ENCODE data around the gene ZFYVE28.

ZFYVE28 gene

DNA sequence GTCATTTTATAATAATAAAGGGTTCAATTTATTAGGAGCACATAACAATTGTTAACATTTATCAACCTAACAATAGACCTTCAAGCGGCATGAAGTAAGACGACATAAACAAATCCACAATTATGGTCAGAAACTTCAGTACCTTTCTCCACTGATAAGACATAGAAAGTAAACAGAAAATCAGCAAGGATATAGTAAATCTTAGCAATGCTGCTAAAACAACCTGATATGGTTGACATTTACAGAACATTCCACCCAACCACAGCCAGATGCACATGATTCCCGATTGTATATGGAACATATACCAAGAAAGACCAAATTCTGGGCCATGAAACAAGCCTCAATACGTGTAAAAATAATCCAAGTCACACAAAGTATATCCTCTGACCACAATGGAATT lies 71.3 kb downstream of the ZFYVE28 start:
- no peak for DNase-seq

DNA sequence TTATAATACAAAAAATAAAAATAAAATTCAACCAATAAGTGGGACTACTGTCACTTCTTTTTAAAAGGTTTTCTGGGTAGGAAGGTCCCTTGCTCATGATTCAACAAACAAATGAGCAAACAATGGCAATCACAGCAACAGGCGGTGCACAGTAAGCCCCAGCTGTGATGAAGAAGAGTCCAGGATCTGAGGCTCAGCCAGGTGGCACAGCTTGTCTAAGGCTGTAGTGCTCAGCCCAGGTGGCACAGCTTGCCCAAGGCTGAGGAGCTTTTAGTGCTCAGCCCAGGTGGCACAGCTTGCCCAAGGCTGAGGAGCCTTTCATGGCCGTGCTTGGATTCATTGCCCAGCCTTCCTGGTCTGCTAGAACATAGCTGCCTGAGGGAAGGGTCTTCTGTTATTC lies 75.0 kb downstream of the ZFYVE28 start:
- DNase-seq: peak in 1 of 3 experiments; percentile 47

DNA sequence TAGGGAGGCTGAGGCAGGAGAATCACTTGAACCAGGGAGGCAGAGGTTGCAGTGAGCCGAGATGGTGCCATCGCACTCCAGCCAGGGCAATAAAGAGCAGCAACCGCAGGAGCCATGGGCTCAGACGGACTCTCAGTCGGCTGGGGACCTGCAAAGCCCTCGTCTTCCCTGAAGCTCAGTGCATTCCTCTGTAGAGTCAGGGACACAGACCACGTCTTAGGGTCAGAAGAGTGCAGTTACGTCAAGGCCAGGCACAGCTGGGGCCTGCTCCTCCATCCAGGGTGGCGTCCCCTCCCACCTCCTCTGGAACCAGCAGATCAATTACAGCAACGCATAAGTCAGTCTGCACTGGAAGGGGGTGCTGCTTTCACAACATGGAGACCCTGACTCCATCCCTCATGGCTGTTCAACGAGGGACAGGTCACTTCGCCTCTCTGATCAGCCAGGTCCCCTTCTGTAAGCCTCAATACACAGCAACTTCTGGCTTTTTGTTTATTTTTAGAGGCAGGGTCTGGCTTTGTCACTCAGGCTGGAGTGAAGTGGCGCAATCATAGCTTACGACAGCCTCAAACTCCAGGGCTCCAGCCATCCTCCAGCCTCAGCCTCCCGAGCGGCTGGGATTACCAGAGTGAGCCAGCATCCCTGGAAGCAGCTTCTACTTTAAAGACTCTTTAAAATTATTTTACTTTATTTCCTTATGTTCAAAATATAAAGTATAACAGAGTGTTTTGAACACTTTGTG lies 76.4 kb downstream of the ZFYVE28 start:
- no peak for DNase-seq

DNA sequence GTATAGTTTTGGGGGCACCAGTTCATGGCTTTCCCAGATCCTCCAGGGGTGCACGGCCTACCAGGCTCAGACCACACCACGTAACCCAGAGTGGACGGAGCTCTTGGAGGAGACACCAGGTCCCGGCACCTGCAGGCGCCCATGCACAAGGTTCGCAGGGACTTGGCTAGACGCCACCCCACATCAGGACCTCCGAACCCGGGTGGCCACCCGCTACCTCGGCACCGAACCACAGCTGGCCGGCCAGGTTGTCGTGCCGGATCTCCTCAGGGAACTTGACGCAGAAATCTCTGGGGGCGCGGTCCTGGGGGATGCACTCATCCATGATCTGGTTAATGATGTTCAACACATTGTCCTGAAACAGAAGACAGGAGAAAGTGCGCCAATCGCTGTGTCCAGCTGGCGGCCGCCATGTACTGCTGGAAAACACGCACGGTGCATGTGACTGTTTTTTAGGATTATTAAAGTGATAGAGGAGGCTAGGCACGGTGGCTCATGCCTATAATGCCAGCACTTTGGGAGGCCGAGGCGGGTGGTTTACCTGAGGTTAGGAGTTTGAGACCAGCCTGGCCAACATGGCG lies 77.1 kb downstream of the ZFYVE28 start:
- DNase-seq: no peak

DNA sequence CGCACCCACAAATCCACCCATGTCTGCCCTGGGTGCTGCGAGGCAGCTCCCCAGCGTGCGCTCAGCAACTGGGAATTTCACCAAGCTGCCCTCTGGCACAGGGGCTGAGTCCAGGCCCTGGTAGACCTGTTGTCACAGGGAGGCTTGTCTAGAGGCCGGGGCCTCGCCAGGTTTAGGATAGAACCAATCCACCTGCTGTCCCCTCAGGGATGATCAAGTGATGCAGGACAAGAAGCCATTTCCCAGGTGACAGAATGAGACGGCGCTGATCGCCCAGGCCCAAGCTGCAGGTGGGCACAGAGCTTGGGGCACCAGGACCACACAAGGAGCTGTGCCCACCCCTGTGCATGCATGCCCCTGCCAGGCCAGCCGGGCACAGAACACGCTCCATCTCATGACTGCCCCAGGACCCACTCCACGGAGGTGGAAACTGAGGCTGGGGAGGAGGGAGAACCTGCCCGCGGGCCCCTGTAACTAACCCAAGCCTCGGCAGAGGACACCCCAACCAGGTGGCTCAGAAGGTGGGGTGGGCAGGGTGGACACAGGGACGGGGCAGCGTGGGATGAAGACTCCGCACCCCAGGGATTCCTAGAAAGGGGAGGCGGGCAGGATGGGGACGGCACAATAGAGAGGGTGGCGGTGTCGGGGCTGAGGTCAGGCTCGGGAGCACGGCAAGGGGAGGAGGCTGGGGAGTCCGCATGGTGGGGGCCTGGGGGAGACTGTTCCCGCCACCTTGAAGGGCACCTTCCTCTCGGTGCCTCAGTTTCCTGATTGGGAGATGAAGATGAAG lies 78.0 kb downstream of the ZFYVE28 start:
- no peak for DNase-seq

DNA sequence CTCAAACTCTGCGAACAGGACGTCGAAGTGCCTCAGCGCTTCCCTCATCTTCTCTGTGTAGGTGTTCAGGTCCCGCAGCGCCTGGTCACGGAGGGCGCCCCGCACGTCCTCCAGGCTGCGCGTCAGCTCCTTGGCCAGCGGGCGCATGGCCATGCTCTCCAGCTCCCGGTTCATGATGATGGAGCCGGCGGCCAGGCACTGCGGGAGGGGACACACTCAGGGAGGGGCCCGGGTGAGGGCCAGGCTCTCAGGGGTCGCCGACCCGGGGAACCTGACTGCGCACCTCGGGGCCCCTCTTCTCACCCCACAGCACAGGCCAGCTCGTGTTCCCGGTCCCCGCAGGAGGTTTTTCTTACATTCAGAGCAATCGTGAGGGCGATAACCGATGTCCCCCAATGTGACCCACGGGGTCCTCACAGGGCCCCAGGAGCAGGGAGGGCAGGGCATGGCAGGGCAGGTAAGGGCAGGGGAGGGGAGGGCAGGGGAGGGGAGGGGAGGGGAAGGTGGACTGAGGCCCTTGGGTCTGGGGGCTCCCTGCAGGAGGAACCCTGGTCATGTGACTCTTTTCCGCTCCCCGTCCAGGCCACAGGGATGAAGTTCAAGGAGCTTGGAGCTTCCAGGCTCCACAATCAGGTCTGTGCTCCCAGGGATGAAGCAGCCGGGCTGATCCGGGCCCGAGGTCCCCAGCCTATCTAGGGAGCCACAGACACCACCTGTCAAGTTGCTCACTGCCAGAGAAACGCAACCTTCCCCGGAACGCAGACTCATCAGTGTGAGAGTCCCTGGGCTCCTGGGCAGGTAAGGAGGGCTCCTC lies 78.8 kb downstream of the ZFYVE28 start:
- DNase-seq: no peak

DNA sequence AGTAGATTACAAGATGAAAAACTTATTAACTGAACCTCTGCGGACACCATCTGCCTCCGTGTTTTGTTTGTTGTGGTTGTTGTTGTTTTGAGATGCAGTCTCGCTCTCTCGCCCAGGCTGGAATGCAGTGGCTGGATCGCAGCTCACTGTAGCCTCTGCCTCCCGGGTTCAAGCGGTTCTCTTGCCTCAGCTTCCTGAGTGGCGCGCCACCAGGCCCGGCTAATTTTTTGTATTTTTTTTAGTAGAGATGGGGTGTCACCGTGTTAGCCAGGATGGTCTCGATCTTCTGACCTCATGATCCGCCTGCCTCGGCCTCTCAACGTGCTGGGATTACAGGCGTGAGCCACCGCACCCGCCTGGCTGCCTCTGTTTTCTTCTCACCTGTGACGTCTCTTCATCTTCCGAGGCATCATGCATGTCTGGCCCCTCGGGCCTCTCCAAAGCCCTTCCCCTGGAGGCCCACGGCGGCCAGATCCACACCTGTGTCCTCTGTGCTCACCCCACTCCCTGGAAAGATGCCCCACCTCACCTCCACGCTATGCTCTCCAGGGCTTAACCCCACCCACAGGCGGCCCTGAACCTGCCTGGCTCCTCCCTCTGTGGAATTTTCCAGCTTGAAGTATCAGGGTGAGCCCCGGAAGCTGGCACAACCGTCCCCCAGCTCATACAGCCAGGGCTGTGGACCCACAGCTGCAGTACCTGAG lies 79.5 kb downstream of the ZFYVE28 start:
- DNase-seq: no peak

DNA sequence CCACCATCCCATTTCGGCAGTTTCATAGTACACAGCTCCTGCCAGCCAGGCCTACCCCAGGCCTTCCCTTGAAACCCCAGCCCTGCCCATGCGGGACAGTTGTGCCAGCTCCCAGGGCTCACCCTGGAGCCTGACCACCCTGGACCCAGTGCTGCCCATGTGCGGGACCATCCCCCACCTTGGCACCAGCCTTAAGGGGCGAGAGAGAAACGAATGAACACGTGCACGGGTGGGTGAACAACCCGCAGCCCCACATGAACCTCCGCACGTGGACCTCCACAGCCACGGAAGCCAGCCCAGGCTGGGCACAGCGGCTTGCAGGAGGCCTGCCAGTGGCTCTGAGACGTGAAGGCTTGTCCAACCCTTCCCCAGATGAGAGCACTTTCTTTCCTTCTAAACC lies 80.5 kb downstream of the ZFYVE28 start:
- DNase-seq: no peak

DNA sequence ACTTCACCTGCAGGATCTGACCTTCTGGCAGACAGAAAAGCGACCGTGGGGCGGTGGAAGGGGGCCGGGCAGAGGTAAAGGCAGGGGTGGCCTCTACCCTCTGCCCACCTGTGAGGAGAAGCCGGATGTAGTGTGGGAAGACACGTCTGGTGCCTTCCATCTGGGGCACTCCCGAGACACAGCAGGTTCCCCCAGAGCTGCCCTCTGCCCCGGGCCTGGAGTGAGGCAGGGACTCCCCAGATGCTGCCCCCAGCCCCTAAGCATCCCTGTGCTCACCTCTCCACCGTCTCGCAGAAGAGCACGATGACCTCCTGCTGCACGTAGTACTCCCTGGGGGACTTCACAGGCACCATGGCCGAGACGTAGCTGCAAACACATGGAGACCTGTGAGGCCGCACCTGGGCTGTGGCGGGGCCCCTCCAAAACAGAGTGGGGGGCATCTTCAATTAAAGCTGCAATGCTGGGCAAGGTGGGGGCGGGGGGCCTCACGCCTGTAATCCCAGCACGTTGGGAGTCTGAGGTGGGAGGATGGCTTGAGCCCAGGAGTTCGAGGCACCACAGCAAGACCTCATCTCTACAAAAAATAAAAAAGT lies 81.2 kb downstream of the ZFYVE28 start:
- no peak for DNase-seq

DNA sequence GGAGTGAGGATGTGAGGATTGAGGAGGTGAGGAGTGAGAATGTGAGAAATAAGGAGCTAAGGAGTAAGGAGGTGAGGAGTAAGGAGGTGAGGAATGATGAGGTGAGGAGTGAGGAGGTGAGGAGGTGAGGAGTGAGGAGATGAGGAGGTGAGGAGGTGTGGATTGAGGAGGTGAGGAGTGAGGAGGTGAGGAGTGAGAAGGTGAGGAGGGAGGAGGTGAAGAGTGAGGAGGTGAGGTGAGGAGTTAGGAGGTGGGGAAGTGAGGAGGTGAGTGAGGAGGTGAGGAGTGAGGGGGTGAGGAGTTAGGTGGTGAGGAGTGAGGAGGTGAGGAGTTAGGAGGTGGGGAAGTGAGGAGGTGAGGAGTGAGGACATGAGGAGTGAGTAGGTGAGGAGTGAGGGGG lies 81.8 kb downstream of the ZFYVE28 start:
- no peak for DNase-seq

DNA sequence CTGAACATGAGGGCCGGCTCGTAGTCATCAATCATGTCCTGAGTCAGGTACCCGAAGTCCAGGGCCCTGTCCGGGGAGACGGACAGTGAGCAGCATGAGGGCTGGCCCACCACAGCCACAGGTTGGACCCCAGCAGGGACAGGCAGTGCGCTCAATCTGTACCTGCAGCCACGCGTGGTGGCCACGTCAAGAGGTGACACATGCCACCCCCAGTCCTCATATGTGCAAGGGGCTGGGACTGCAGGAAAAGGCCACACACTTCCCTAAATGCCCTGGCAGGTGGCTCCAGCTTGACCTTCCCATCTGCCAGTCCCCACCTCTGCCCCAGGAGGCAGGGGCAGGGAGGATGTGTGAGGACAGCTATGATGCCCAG lies 82.7 kb downstream of the ZFYVE28 start:
- no peak for DNase-seq

DNA sequence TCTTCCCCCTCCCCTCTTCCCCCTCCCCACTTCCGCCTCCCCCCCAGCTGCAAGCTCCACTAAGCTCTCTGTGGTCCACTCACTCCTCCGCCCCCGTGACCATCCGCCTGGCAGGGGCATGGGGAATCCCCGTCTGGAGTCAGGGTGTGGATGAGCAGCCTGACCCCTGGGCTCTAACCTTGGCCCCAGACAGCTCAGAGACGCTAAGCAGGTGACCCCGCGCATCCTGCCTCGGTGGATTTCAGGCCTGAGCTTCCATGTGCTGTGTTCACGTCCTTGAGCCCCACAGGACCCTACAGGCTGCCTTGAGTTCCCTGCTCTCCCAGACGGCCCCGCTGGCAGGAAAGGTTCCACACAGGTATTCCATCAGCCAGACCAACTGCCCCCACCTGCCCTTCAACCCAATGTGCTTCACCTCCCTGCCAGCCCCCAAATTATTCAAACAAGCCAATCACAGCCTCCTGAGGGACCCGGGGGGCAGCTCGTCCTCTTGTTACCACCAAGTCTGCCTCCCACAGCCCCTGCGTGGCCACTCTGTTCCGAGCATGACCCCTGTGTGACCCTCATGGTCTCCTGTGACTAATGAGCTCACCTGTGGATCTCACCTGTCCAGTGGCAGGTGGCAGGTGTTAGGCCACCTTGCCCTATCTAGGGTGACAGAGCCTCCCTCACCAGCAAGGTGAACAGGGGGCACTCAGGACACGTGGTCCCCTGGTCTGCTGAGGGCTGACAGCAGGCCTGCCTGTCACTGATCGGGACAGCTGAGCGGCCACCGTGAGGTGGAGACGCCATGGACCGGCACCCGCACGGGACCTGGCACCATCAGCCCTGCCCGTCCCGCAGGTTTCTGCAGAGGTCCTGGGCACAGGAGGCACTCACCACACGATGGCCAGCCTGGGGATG lies 83.4 kb downstream of the ZFYVE28 start:
- DNase-seq: no peak

DNA sequence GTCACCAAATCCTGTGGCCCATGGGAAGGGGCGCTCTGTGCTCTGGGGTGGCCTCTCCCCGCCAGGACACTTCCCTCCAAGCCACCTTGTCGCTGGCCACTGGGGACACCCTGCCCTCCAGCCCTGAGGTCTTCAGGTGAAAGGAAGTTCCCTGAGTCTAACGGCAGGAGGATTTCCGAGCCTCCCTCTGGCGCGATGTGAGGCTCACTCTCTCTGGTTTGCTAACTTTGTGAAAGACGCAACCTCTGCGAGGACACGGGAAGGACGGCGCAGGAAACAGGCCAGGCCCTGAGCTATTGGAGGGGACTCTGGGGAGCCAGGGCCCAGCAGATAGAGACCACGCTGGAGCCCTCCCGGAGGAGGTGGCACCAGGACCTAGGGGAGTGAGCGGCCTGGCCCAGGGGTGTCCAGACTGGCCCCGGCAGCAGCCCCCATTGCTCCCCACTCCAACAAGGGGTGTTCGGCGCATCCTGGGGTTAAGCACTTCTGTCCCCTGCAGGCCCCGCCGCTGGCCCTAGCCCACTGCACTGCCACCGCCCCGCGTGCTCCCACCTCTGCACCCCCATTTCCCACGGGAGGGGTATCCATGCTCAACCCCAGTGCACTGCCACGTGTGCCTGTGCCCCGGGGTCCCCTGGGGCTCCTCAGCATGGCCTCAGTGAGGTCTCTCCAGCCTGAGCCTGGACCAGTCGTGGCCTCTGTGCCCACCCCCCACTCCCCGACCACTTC lies 84.4 kb downstream of the ZFYVE28 start:
- no peak for DNase-seq

DNA sequence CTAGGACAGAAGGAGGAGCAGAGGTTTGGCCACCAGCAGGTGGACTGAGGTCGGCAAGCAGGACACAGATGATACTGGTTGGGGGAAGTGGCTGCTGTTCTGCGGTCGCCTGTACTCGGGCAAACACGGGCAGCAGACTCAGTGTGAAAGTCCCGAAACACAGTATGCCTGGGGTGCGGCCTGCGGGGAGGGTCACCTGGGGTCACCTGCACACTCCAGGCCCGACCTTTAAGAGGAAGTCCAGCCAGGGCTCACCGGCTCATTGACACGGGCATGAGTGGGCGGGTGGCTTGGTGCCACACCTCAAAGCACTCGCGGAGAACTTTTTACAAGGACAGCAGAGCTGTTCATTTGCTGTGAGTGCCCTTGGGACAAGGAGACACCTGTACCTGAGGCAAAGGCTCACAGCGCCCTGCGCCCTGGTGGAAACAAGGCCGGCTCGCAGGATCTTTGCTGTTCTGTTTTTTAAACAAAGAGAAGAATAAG lies 85.0 kb downstream of the ZFYVE28 start:
- DNase-seq: no peak

DNA sequence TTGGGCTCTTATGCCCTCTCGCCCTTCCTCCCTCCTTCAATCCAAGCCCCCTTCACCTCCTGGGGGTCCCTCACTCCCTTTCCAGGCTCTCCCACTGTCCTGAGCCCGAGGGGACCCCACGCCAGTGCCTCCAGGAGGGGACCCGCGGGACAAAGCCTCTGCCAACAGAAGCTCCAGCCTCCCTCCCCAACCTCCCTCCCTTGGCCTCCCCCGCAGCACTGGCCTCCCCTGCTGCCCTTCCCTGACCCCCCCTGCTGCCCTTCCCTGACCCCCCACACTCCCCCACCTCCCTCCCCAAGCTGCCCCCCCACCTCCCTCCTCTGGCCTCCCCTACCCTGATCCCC lies 85.5 kb downstream of the ZFYVE28 start:
- DNase-seq: no peak

DNA sequence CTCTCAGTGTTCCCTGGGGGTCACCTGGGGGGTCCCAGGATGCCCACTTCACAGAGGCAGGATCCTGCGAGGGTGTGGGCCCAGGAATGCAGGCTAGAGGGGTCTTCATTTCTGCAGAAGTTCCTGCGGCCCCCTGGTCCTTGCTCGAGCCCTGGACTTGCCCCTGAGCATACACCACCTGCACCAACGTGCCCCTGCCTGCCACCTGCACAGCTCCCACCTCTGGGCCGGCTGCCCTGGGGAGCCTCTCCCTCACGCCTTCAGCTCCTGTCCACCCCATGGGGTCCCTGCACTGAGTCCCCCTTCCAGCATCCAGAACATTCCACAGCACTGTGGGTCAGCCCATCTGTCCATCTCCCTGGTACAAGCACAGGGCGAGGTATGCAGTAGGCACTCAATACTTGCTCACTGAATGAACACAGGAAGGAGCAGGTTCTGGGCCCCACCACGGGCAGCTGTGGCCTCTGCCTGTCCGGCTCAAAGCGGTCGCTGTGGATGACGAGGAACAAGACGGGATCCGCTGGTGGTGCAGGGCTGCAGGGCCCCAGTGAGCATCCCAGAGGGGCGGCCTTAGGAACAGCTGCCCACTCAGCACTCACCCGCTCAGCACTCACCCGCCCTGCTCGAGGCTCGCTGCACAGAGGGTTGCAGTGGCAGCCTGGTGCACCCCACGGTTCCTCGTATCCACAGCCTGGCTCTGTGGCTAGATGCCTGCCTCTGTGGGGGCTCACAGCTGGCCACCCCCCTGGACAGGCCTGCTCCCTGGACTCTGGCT lies 86.1 kb downstream of the ZFYVE28 start:
- no peak for DNase-seq

DNA sequence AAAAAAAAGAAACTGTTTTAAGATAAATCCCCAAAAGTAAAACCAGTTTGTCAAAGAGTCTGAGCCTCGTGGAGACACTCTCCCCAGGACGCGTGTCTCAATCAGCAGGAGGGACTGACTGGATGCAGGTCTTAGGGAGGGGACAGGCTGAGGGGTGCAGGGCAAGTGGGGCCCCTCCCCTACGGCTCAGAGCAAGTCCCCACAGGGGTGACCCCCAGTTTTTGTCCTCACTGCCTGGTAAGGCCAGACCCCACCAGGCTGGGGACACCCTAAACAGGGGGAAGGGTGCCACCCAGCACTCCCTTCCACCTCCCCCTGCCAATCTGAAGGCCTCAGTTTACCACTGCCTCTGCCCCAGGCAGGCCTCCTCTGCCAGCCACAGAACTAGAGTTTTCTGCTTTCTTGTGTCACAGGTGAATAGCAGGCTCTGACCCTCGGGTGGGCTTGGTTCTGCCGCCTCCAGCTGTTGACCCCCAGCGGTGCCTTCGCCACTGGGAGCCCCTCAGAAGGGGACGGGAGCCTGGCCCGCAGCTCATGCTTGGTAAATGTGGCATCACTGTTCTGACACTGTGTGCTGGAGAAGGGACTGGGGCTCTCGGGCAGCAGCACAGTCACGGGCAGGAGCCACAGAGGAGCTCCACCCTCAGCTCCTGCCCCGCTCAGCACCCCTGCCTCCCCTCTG lies 86.8 kb downstream of the ZFYVE28 start:
- DNase-seq: no peak

DNA sequence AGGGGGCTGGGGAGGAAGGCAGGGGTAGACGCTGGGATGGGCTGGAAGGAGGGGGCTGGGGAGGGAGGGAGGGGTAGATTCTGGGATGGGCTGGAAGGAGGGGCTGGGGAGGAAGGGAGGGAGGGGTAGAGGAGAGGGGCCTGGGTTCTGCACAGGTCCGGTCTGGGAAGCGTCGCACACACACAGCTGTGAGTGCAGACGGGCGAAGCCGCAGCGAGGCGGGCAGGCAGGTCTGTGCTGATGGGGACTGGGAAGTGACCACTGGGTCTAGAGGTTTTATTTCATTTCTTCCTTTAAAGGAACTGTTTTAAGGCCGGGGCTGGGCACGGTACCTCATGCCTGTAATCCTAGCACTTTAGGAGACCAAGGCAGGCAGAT lies 87.4 kb downstream of the ZFYVE28 start:
- no peak for DNase-seq
